Upper lobe of right lung (tissue), 1 donor: Measurements from ENCODE around the gene KLRK1. TPM values are rescaled to one million over a fixed set of nuclear protein-coding genes. Genes with fewer than 3 reads are reported as not detected.
A peak's percentile ranks its signal among the peaks of the same experiment; 100 is the strongest.
"Not testable (repeated sequence)": the region's sequence is repeated elsewhere in the genome, so short reads cannot be mapped to it uniquely, and the experiment has no call there.

Experiments
- ATAC-seq: fragments of 200-7000 bp; cut with Tn5 transposase; one replicate; pipeline ENCODE4 v1.9.1; 2020; ENCODE audit warnings: mild to moderate bottlenecking, moderate library complexity
- DNase-seq: peaks from one replicate; pipeline ENCODE4 v3.0.0-alpha.2; 2020
- H3K27ac ChIP-seq: fragments of 200-600 bp; one replicate; pipeline ENCODE4 v1.8.0; 2022
- H3K27me3 ChIP-seq: fragments of 200-600 bp; one replicate; pipeline ENCODE4 v1.8.0; 2022; ENCODE audit warnings: mild to moderate bottlenecking
- H3K36me3 ChIP-seq: fragments of 200-600 bp; one replicate; pipeline ENCODE4 v1.8.0; 2022
- H3K4me1 ChIP-seq: fragments of 200-600 bp; one replicate; pipeline ENCODE4 v1.8.0; 2022
- H3K4me3 ChIP-seq: fragments of 200-600 bp; one replicate; pipeline ENCODE4 v1.8.0; 2022; ENCODE audit warnings: mild to moderate bottlenecking
- H3K9me3 ChIP-seq: fragments of 200-600 bp; one replicate; pipeline ENCODE4 v1.8.0; 2022
- intact Hi-C: fragments of 100-400 bp; cut with DNase I; formaldehyde crosslinking; loops from one replicate; pipeline ENCODE4 v1.11.0; 2022
- total RNA-seq: library from RNA; stranded (reverse); fragmentation: NEBNext Ultra II Directional; extraction: Animal tissue kit (Norgen Biotek cat#: 25700); gene quantifications from one replicate; pipeline ENCODE4 v1.2.1, GENCODE V29; 2021
- TF ChIP-seq, protein P1 (sequence below): fragments of 200-600 bp; IDR thresholded peaks from one replicate; pipeline ENCODE4 v1.8.0; 2022; ENCODE audit warnings: antibody characterized with exemption
- donor health status: DM: no; HTN: yes; CAD: no; lungs with severe emphysema.

KLRK1 gene
- total RNA-seq, 1 donor from 2014 or later: 8.1 TPM

DNA sequence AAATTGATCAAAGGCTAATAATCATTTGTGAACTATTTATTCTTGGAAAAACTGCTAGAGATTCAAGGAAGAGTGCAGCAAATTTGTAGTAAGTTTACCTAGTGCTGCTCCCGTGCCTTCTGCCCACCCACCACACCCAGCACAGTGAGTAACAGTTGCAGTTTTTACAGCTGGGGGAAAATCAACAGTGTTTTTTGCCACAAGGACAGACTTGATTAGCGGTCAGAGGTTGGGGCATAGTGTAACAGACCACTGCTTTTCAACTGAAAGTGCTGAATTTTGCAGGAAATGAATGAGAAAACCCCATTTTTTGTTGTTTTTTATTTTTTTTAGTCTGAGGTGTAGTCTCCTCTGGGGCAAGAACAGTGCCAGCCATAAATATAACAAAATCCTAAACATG lies 7.5 kb upstream of the KLRK1 start:
- peaks cover 9% of the 10 kb centered on the region for H3K4me1 ChIP-seq
- TF ChIP-seq, protein P1, sequence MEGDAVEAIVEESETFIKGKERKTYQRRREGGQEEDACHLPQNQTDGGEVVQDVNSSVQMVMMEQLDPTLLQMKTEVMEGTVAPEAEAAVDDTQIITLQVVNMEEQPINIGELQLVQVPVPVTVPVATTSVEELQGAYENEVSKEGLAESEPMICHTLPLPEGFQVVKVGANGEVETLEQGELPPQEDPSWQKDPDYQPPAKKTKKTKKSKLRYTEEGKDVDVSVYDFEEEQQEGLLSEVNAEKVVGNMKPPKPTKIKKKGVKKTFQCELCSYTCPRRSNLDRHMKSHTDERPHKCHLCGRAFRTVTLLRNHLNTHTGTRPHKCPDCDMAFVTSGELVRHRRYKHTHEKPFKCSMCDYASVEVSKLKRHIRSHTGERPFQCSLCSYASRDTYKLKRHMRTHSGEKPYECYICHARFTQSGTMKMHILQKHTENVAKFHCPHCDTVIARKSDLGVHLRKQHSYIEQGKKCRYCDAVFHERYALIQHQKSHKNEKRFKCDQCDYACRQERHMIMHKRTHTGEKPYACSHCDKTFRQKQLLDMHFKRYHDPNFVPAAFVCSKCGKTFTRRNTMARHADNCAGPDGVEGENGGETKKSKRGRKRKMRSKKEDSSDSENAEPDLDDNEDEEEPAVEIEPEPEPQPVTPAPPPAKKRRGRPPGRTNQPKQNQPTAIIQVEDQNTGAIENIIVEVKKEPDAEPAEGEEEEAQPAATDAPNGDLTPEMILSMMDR: no peak
- DNase-seq (no peak), ATAC-seq (no peak)
- intact Hi-C loops: no loop called here
- H3K4me3 ChIP-seq: no peak overlapping the region
- H3K27ac ChIP-seq: no peak overlapping the region
- H3K9me3 ChIP-seq: no peaks in the 10 kb centered on the region
- H3K36me3 ChIP-seq: no peaks in the 10 kb centered on the region
- H3K27me3 ChIP-seq: no peaks in the 10 kb centered on the region

DNA sequence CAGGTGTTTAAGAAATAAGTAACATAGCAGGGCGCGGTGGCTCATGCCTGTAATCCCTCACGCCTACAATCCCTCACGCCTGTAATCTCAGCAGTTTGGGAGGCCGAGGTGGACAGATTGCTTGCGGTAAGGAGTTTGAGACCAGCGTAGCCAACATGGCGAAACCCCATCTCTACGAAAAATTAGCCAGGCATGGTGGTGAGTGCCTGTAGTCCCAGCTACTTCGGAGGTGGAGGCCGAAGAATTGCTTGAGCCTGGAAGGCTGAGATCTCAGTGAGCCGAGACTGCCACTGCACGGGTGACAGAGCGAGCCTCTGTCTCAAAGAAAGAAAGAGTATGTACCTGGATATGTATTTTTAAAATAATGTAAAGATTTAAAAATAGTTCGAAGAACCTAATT lies 6.3 kb upstream of the KLRK1 start:
- H3K36me3 ChIP-seq, H3K27me3 ChIP-seq, intact Hi-C loops, H3K4me3 ChIP-seq, H3K9me3 ChIP-seq, H3K27ac ChIP-seq, ATAC-seq, DNase-seq: not testable (repeated sequence)
- H3K4me1 ChIP-seq: peaks cover 16% of the 10 kb centered on the region

DNA sequence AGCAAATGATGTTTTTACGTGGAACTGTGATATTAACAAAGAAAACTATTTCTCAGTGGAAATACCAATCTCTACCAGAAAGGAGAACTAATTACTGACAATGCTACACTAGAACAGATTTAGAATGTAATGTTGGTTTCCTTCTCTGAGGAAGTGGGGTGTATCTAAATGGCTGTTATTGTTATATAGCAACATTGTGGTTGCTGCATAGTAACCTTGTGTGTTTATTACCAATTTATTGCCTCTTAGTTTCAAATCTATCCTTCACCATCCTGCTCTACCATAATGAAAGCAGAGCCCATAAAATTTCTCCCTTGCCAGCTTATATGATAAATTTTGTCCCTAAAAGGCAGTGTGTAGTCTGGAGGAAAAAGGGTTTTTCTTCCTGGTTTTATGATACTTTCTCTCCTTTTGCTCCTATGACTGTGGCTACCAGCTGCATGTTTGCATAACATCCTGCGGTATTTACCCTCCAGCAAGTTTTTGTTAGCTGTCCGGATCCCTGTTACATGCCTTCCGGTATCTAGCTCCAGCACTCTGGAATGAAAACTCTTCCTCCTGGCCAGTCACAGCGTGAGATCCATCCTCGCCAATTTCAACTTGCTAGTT lies 5.7 kb upstream of the KLRK1 start:
- Histone ChIP-seq H3K27me3 (no peaks in the 10 kb centered on the region), H3K4me3 (no peak overlapping the region), H3K27ac (peak overlapping the region; percentile 74), H3K4me1 (peaks cover 16% of the 10 kb centered on the region), H3K9me3 (no peaks in the 10 kb centered on the region), H3K36me3 (no peaks in the 10 kb centered on the region)
- intact Hi-C loops: no loop called here
- ATAC-seq (peak; percentile 87), DNase-seq (no peak)
- TF ChIP-seq, protein P1: no peak

DNA sequence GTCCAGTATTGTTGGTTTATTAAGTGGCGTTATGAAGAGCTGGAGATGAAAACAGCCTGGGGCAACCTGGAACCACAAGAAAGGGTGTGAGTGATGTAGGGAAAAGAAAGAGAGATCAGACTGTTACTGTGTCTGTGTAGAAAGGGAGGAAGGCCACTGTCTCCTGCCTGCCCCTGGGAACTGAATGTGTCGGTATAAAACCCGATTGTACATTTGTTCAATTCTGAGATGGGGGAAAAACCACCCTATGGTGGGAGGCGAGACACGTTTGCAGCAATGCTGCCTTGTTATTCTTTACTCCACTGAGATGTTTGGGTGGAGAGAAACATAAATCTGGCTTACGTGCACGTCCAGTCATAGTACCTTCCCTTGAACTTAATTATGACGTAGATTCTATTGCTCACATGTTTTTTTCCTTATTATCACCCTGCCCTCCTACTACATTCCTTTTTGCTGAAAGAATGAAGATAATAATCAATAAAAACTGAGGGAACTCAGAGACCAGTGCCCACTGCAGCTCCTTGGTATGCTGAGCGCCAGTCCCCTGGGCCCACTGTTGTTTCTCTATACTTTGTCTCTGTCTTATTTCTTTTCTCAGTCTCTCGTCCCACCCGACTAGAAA lies 4.8 kb upstream of the KLRK1 start:
- DNase-seq, H3K36me3 ChIP-seq, H3K27me3 ChIP-seq, intact Hi-C loops, H3K4me3 ChIP-seq, H3K9me3 ChIP-seq, ATAC-seq: not testable (repeated sequence)
- H3K27ac ChIP-seq: peak overlapping the region; percentile 74
- H3K4me1 ChIP-seq: peaks cover 16% of the 10 kb centered on the region

DNA sequence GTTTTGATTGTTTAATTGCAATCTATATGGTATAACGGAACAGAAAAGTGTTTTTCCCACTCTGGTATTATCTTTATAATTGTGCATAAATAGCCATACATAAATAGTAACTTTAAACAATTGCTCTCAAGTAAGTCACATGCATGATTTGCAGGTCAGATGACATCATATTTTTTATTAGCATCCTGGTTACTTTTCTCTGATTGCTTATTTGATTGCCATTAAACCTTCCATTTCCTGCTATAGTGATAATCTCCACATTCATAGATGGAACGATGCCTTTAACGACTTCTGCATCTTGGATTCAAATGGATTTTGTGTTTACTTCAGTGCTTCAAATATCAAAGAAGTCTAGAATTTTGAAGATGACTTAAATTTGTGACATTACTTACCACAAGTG lies 3.5 kb upstream of the KLRK1 start:
- Histone ChIP-seq H3K4me3 (no peak overlapping the region), H3K9me3 (no peaks in the 10 kb centered on the region), H3K27ac (no peak overlapping the region), H3K27me3 (no peaks in the 10 kb centered on the region), H3K36me3 (no peaks in the 10 kb centered on the region), H3K4me1 (peaks cover 16% of the 10 kb centered on the region)
- intact Hi-C loops: no loop called here
- DNase-seq (no peak), ATAC-seq (no peak)
- TF ChIP-seq, protein P1: no peak

DNA sequence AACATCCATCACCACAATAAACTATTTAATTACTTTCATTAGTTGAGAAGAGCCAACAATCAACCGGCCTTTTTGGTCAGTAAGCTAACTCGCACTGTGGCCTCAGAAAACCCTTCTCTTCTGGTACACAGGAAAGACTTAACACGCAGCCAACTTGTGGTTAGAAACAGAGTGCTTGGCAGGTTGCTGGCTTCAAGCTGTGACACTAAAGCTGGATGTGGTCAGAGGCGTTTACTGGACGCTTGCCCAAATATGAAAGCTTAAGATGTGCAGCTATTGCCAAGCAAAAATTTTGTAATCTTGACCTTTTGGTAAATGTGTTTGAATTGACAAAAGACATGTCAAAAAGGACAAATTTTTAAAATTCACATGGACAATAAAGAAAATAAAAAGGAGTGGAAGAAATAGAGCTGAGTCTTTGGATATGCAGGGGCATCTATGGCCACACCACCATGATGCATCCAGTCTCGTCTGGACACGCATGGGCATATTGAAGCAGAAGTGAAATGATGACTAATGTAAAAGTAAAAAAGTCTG lies 2.6 kb upstream of the KLRK1 start:
- DNase-seq: no peak
- no peak overlapping the region for H3K4me3 ChIP-seq
- H3K4me1 ChIP-seq: peaks cover 16% of the 10 kb centered on the region
- H3K27me3 ChIP-seq: no peaks in the 10 kb centered on the region
- intact Hi-C loops: no loop called here
- no peak overlapping the region for H3K27ac ChIP-seq
- H3K9me3 ChIP-seq: no peaks in the 10 kb centered on the region
- TF ChIP-seq, protein P1: no peak
- ATAC-seq: peak; percentile 90
- no peaks in the 10 kb centered on the region for H3K36me3 ChIP-seq

DNA sequence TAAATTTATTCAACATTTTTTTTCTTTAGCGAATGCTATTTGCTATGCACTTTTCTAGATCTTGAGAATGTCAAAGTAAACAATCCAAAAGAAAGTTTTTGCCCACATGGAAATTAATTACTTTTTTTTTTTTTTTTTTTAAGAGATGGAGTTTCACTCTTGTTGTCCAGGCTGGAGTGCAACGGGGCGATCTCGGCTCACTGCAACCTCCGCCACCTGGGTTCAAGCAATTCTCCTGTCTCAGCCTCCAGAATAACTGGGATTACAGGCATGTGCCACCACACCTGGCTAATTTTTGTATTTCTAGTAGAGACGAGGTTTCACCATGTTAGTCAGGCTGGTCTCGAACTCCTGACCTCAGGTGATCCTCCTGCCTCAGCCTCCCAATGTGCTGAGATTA lies 1.1 kb upstream of the KLRK1 start:
- H3K4me1 ChIP-seq: peaks cover 15% of the 10 kb centered on the region
- intact Hi-C loops, DNase-seq, H3K4me3 ChIP-seq, ATAC-seq, H3K36me3 ChIP-seq, H3K27me3 ChIP-seq, H3K27ac ChIP-seq, H3K9me3 ChIP-seq: not testable (repeated sequence)
